Measurements from ENCODE around the gene COA1. TPM values are rescaled to one million over a fixed set of nuclear protein-coding genes. Genes with fewer than 3 reads are reported as not detected.

The COA1 gene
- total RNA-seq, 1 donor from 2014 or later: 192 TPM

GRCh38 chr7:43615558-43616145, 113.7 kb downstream of the COA1 start:
- Histone ChIP-seq H3K9me3 (ENCODE audit: low read depth) (no peaks in the 10 kb centered on the region), H3K79me2 (ENCODE audit: low read depth) (no peaks in the 10 kb centered on the region), H4K20me1 (ENCODE audit: low read depth) (no peaks in the 10 kb centered on the region), H3K27me3 (no peaks in the 10 kb centered on the region), H2AFZ (replicated peaks) (no peak overlapping the region), H3K27ac (no peak overlapping the region), H3F3A (ENCODE audit: low read depth) (peaks cover 3% of the 10 kb centered on the region), H3K36me3 (no peaks in the 10 kb centered on the region), H3K9ac (no peak overlapping the region), H3K4me1 (peaks cover 19% of the 10 kb centered on the region), H3K4me3 (no peak overlapping the region), H3K4me2 (no peak overlapping the region)
- no peaks in the 10 kb centered on the region for H3K9me3 Mint-ChIP-seq
- H3K4me3 Mint-ChIP-seq: no peak overlapping the region
- no peak for TF ChIP-seq EZH2 (IDR thresholded peaks at IDR 0.05)
- TF ChIP-seq CTCF (IDR thresholded peaks at IDR 0.05): no peak
- peaks cover 5% of the 10 kb centered on the region for H3K27me3 Mint-ChIP-seq (ENCODE audit: insufficient read depth, low read depth)
- H3K36me3 Mint-ChIP-seq: peaks cover 28% of the 10 kb centered on the region
- H3K4me1 Mint-ChIP-seq: peaks cover 8% of the 10 kb centered on the region
- DNase-seq (ENCODE audit: low spot score): no peak
- no peak overlapping the region for H3K27ac Mint-ChIP-seq

GRCh38 chr7:43612599-43613589, 116.4 kb downstream of the COA1 start:
- Histone ChIP-seq H3K4me1 (peaks cover 4% of the 10 kb centered on the region), H3K4me2 (no peak overlapping the region), H3K79me2 (ENCODE audit: low read depth) (no peaks in the 10 kb centered on the region), H3K27me3 (no peaks in the 10 kb centered on the region), H3F3A (ENCODE audit: low read depth) (no peaks in the 10 kb centered on the region), H2AFZ (replicated peaks) (no peak overlapping the region), H3K9ac (no peak overlapping the region), H3K27ac (no peak overlapping the region), H3K9me3 (ENCODE audit: low read depth) (no peaks in the 10 kb centered on the region), H3K36me3 (no peaks in the 10 kb centered on the region), H4K20me1 (ENCODE audit: low read depth) (no peaks in the 10 kb centered on the region), H3K4me3 (no peak overlapping the region)
- H3K27ac Mint-ChIP-seq: no peak overlapping the region
- TF ChIP-seq EZH2 (IDR thresholded peaks at IDR 0.05) (no peak), CTCF (IDR thresholded peaks at IDR 0.05) (no peak), EZH2phosphoT487 (IDR thresholded peaks at IDR 0.05) (no peak)
- H3K36me3 Mint-ChIP-seq: peaks cover 44% of the 10 kb centered on the region
- peaks cover 8% of the 10 kb centered on the region for H3K4me1 Mint-ChIP-seq
- DNase-seq (ENCODE audit: low spot score): no peak
- peaks cover 5% of the 10 kb centered on the region for H3K27me3 Mint-ChIP-seq (ENCODE audit: insufficient read depth, low read depth)
- no peak overlapping the region for H3K4me3 Mint-ChIP-seq
- H3K9me3 Mint-ChIP-seq: no peaks in the 10 kb centered on the region

- no peaks in the 10 kb centered on the region for H3K9me3 ChIP-seq (ENCODE audit: low read depth)
- no peak overlapping the region for H3K9ac ChIP-seq
- no peak overlapping the region for H3K4me3 ChIP-seq
- no peaks in the 10 kb centered on the region for H3K4me1 ChIP-seq
- no peaks in the 10 kb centered on the region for H4K20me1 ChIP-seq (ENCODE audit: low read depth)
- H3K4me3 Mint-ChIP-seq: no peak overlapping the region
- no peak overlapping the region for H3K27ac ChIP-seq
- H3K4me2 ChIP-seq: no peak overlapping the region
- no peaks in the 10 kb centered on the region for H3K79me2 ChIP-seq (ENCODE audit: low read depth)
- no peak for DNase-seq (ENCODE audit: low spot score)
- no peaks in the 10 kb centered on the region for H3K36me3 ChIP-seq
- no peaks in the 10 kb centered on the region for H3K9me3 Mint-ChIP-seq
- TF ChIP-seq EZH2 (IDR thresholded peaks at IDR 0.05): no peak
- peaks cover 5% of the 10 kb centered on the region for H3K27me3 Mint-ChIP-seq (ENCODE audit: insufficient read depth, low read depth)
- H3K4me1 Mint-ChIP-seq: peaks cover 8% of the 10 kb centered on the region
- H3K36me3 Mint-ChIP-seq: peaks cover 44% of the 10 kb centered on the region
- H3K27me3 ChIP-seq: no peaks in the 10 kb centered on the region
- no peak overlapping the region for H2AFZ ChIP-seq (replicated peaks)
- H3K27ac Mint-ChIP-seq: no peak overlapping the region
- H3F3A ChIP-seq (ENCODE audit: low read depth): no peaks in the 10 kb centered on the region
Measured at GRCh38 chr7:43612128-43612527, 117.2 kb downstream of the COA1 start.
